Coronary artery (tissue), 2 donors: ENCODE results near the gene AIFM2.

ENCODE experiments used
- DNase-seq: peaks from one replicate; pipeline ENCODE4 v3.0.0-alpha.2; 2017; ENCODE audit warnings: low spot score
- H3K27ac ChIP-seq, 2 donors: fragments of 200-600 bp; sonication (generic); one replicate each; pipeline ENCODE4 v1.5.1; 2016 to 2019
- H3K4me3 ChIP-seq: fragments of 200-600 bp; sonication (generic); 2 replicates; pipeline ENCODE4 v1.5.1; 2016; ENCODE audit warnings: mild to moderate bottlenecking, moderate library complexity
- CTCF ChIP-seq: fragments of 200-600 bp; sonication (generic); IDR thresholded peaks from one replicate; pipeline ENCODE4 v1.5.1; 2019; ENCODE audit warnings: antibody characterized with exemption

AIFM2 gene

DNA sequence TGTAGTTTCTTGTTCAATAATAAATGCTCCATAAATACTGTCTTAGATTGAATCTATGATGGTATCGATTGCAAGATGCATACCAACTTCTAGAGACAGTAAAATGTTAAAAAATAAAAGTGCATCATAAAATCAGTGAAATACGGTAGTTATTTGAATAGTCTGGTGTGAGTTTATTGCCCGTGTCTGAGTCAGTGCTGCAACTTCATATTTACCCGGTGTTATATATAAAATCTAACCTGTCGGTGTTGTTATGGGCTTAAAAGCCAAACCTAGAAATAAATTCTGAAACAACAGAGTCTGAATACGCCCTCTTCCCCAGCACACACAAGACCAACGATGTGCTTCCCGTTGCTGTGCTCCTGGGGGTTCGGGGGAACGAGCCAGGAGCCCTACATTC is 63.7 kb downstream of the AIFM2 start:
- Histone ChIP-seq H3K27ac (no peak overlapping the region), H3K4me3 (no peak overlapping the region)
- TF ChIP-seq CTCF, result no peak
- no peak for DNase-seq

- no peak for DNase-seq
- Histone ChIP-seq H3K4me3 (no peak overlapping the region), H3K27ac (no peak overlapping the region)
- no peak for TF ChIP-seq CTCF
Observed at GRCh38 chr10:70067586-70067985, 65.0 kb downstream of the AIFM2 start.

GRCh38 chr10:70066190-70066589 is 66.4 kb downstream of the AIFM2 start:
- DNase-seq, result no peak
- Histone ChIP-seq H3K27ac (no peak overlapping the region), H3K4me3 (no peak overlapping the region)
- no peak for TF ChIP-seq CTCF

DNA sequence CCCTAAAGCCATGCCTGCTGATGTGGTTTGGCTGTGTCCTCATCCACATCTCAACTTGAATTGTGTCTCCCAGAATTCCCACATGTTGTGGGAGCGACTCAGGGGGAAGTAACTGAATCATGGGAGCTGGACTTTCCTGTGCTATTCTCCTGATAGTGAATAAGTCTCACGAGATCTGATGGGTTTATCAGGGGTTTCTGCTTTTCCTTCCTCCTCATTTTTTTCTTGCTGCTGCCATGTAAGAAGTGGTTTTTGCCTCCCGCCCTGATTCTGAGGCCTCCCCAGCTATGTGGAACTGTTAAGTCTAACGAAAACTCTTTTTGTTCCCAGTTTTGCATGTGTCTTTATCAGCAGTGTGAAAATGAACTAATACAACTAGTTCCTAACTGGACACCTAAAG is 68.1 kb downstream of the AIFM2 start:
- Histone ChIP-seq H3K4me3 (no peak overlapping the region), H3K27ac (no peak overlapping the region)
- no peak for DNase-seq
- TF ChIP-seq CTCF, result no peak

- TF ChIP-seq CTCF, result no peak
- Histone ChIP-seq H3K27ac (no peak overlapping the region), H3K4me3 (no peak overlapping the region)
- no peak for DNase-seq
Observed at GRCh38 chr10:70063418-70064098, 69.1 kb downstream of the AIFM2 start.
